SK-N-SH (cell line): ENCODE measurements around the gene TRAM2. TPM values are rescaled to one million over a fixed set of nuclear protein-coding genes. Genes with fewer than 3 reads are reported as not detected.

Source experiments
- CTCF ChIA-PET: fragments of 300-600, 350-600 bp; formaldehyde crosslinking; extraction: SDS; loops from one replicate; lab custom pipeline; 2021; lab: Yijun Ruan, JAX
- POLR2A ChIA-PET: fragments of 350-600 bp; sonication (Branson Sonifier 250); formaldehyde crosslinking; extraction: SDS; loops from one replicate; lab custom pipeline; 2020; ENCODE audit warnings: antibody characterized with exemption, inconsistent platforms; lab: Yijun Ruan, JAX
- DNase-seq: peaks from one replicate; pipeline ENCODE4 v3.0.0; 2012
- H2AFZ ChIP-seq: fragments of 200-600 bp; sonication (generic); 2 replicates; pipeline ENCODE4 v1.8.1; 2016; ENCODE audit warnings: antibody characterized with exemption, mild to moderate bottlenecking, low read depth
- H3F3A ChIP-seq: fragments of 200-600 bp; sonication (generic); replicated peaks from 2 replicates; pipeline ENCODE3; 2016; ENCODE audit warnings: antibody characterized with exemption, mild to moderate bottlenecking; ENCODE audit not compliant: insufficient read depth
- H3K27ac ChIP-seq, 2 experiments: fragments of 200-500 bp in 1 of 2; fragments of 200-600 bp in 1 of 2; sonication (Bioruptor generic) in 1 of 2; sonication (generic), shearing (Covaris generic) in 1 of 2; 2 replicates each; pipeline versions ENCODE4 v1.5.1 to v1.6.1; 2014 to 2016; ENCODE audit warnings: low read depth in 2 of 2, inconsistent platforms in 1 of 2, low read length in 1 of 2, mild to moderate bottlenecking in 1 of 2, mixed read lengths in 1 of 2
- H3K27me3 ChIP-seq: fragments of 200-600 bp; sonication (generic), shearing (Covaris generic); 2 replicates; pipeline ENCODE4 v1.6.1; 2016; ENCODE audit warnings: mixed run types; ENCODE audit not compliant: insufficient read depth
- H3K36me3 ChIP-seq, 2 experiments: fragments of 200-500 bp in 1 of 2; fragments of 200-600 bp in 1 of 2; sonication (Bioruptor generic) in 1 of 2; sonication (generic) in 1 of 2; replicated peaks in 1 of 2; 2 replicates each; pipeline versions ENCODE3 to v1.5.1; 2014 to 2016; ENCODE audit warnings: low read length in 1 of 2, mild to moderate bottlenecking in 1 of 2; ENCODE audit not compliant: insufficient read depth in 2 of 2, control insufficient read depth in 1 of 2
- H3K4me1 ChIP-seq, 2 experiments: fragments of 200-500 bp in 1 of 2; fragments of 200-600 bp in 1 of 2; sonication (Bioruptor generic) in 1 of 2; sonication (generic), shearing (Covaris generic) in 1 of 2; 2 replicates each; pipeline versions ENCODE4 v1.5.1 to v1.6.1; 2014 to 2016; ENCODE audit warnings: low read depth in 1 of 2, low read length in 1 of 2, mixed run types in 1 of 2; ENCODE audit not compliant: insufficient read depth in 2 of 2, control insufficient read depth in 1 of 2
- H3K4me2 ChIP-seq: fragments of 200-600 bp; sonication (generic), shearing (Covaris generic); 2 replicates; pipeline ENCODE4 v1.6.1; 2017; ENCODE audit warnings: mixed run types
- H3K4me3 ChIP-seq, 2 experiments: fragments of 200-500 bp in 1 of 2; fragments of 200-600 bp in 1 of 2; sonication (Bioruptor generic) in 1 of 2; sonication (generic), shearing (Covaris generic) in 1 of 2; 2 replicates each; pipeline versions ENCODE4 v1.5.1 to v1.8.1; 2014 to 2016; ENCODE audit warnings: low read depth in 2 of 2, inconsistent platforms in 1 of 2, low read length in 1 of 2, mild to moderate bottlenecking in 1 of 2, mixed read lengths in 1 of 2, moderate library complexity in 1 of 2
- H3K79me2 ChIP-seq: fragments of 200-600 bp; sonication (generic); 2 replicates; pipeline ENCODE4 v1.8.1; 2017; ENCODE audit warnings: mild to moderate bottlenecking; ENCODE audit not compliant: insufficient read depth
- H3K9ac ChIP-seq: fragments of 200-600 bp; sonication (generic); 2 replicates; pipeline ENCODE4 v1.6.1; 2017; ENCODE audit warnings: mixed run types
- H3K9me2 ChIP-seq: fragments of 200-600 bp; sonication (generic); 2 replicates; pipeline ENCODE4 v1.6.1; 2017; ENCODE audit warnings: mixed run types
- H3K9me3 ChIP-seq: fragments of 200-600 bp; sonication (generic); 2 replicates; pipeline ENCODE4 v1.6.1; 2017; ENCODE audit warnings: mixed run types, mild to moderate bottlenecking, moderate library complexity
- H4K20me1 ChIP-seq: fragments of 200-600 bp; sonication (generic); 2 replicates; pipeline ENCODE4 v1.6.1; 2017; ENCODE audit warnings: mild to moderate bottlenecking, mixed run types; ENCODE audit not compliant: insufficient read depth
- ELF1 ChIP-seq: IDR thresholded peaks from 2 replicates; pipeline ENCODE4 v1.4.0; 2012
- EZH2phosphoT487 ChIP-seq: fragments of 200-600 bp; sonication (generic); IDR thresholded peaks from 2 replicates; pipeline ENCODE4 v1.6.1; 2017; ENCODE audit warnings: low read depth, mixed run types, mild to moderate bottlenecking, antibody characterized with exemption, moderate library complexity, borderline replicate concordance
- FOSL2 ChIP-seq: IDR thresholded peaks from 2 replicates; pipeline ENCODE4 v1.4.0; 2012; ENCODE audit warnings: low read depth, mild to moderate bottlenecking, moderate library complexity, borderline replicate concordance
- FOXJ3 ChIP-seq: sonication (generic); formaldehyde crosslinking; IDR thresholded peaks from 2 replicates; pipeline ENCODE4 v1.5.1; 2020; ENCODE audit warnings: mild to moderate bottlenecking, missing genetic modification reagents
- FOXM1 ChIP-seq: IDR thresholded peaks from 2 replicates; pipeline ENCODE4 v1.4.0; 2012; ENCODE audit warnings: low read depth, mild to moderate bottlenecking
- GATA2 ChIP-seq: sonication (generic); formaldehyde crosslinking; IDR thresholded peaks from 2 replicates; pipeline ENCODE4 v1.5.0; 2020; ENCODE audit warnings: mild to moderate bottlenecking, missing genetic modification reagents
- IRF3 ChIP-seq: fragments of 150-350 bp; IDR thresholded peaks from 2 replicates; pipeline ENCODE4 v1.6.1; 2016; ENCODE audit warnings: mild to moderate bottlenecking, low read depth, low read length
- MAX ChIP-seq: IDR thresholded peaks from 2 replicates; pipeline ENCODE4 v1.4.0; 2012; ENCODE audit warnings: low read depth
- MEF2A ChIP-seq: IDR thresholded peaks from 2 replicates; pipeline ENCODE4 v1.4.0; 2012; ENCODE audit warnings: low read depth, borderline replicate concordance
- MXI1 ChIP-seq: IDR thresholded peaks from 2 replicates; pipeline ENCODE4 v1.6.1; 2012; ENCODE audit warnings: mild to moderate bottlenecking, low read depth, low read length, improper control_type of control experiment
- NFIC ChIP-seq: IDR thresholded peaks from 2 replicates; pipeline ENCODE4 v1.4.0; 2012; ENCODE audit warnings: borderline replicate concordance
- PBX3 ChIP-seq: IDR thresholded peaks from 2 replicates; pipeline ENCODE4; 2012
- POLR2AphosphoS5 ChIP-seq: IDR thresholded peaks from 2 replicates; pipeline ENCODE4 v1.6.1; 2012; ENCODE audit warnings: low read depth, low read length
- RAD21 ChIP-seq: IDR thresholded peaks from 2 replicates; pipeline ENCODE4 v1.6.1; 2012; ENCODE audit warnings: mild to moderate bottlenecking, low read length
- RXRA ChIP-seq: IDR thresholded peaks from 2 replicates; pipeline ENCODE4 v1.4.0; 2012; ENCODE audit warnings: low read depth, mild to moderate bottlenecking, borderline replicate concordance
- SIN3A ChIP-seq: IDR thresholded peaks from 2 replicates; pipeline ENCODE4 v1.6.1; 2012; ENCODE audit warnings: low read depth, mild to moderate bottlenecking, low read length, moderate library complexity, borderline replicate concordance
- SMC3 ChIP-seq: IDR thresholded peaks from 2 replicates; pipeline ENCODE4 v1.6.1; 2012; ENCODE audit warnings: low read depth, low read length, improper control_type of control experiment
- TAF1 ChIP-seq: IDR thresholded peaks from 2 replicates; pipeline ENCODE4 v1.6.1; 2012; ENCODE audit warnings: low read depth, mild to moderate bottlenecking, low read length, moderate library complexity, borderline replicate concordance
- YY1 ChIP-seq: IDR thresholded peaks from 2 replicates; pipeline ENCODE4 v1.4.0; 2012; ENCODE audit warnings: low read depth, mild to moderate bottlenecking
- WGBS: methylation state at CpG from one replicate; pipeline ENCODE4 v1.1.6; 2017; ENCODE audit warnings: low lambda C conversion rate; 5-methylcytosine and 5-hydroxymethylcytosine counted together
- polyA plus RNA-seq, 3 experiments: library from polyadenylated mRNA; depleted of rRNA; stranded (reverse); fragments of >200 nt; gene quantifications; 2 replicates each; pipeline ENCODE4 v1.2.3, GENCODE V29; 2012

Gene TRAM2
- polyA plus RNA-seq, 1 of the 3 experiments (the other 2 are of a cell fraction), result 26.4 TPM

GRCh38 chr6:52493669-52494068 is 83.2 kb downstream of the TRAM2 start:
- 96% methylated on average over 3 of the region's 3 CpGs for WGBS
- no peak overlapping the region for H3K4me3 ChIP-seq
- no peaks in the 10 kb centered on the region for H3K79me2 ChIP-seq
- no peaks in the 10 kb centered on the region for H3K27me3 ChIP-seq
- DNase-seq, result no peak
- no peak overlapping the region for H2AFZ ChIP-seq
- H3K4me1 ChIP-seq, result peaks cover 0 to 6% of the 10 kb centered on the region in 2 experiments; a peak in 1 of 4 replicates
- no peak for TF ChIP-seq FOXJ3 (CRISPR knock-in tag)
- no peak for TF ChIP-seq TAF1
- TF ChIP-seq MEF2A, result no peak
- TF ChIP-seq YY1, result no peak
- no peak for TF ChIP-seq SIN3A
- TF ChIP-seq IRF3, result no peak
- no peak for TF ChIP-seq GATA2 (CRISPR knock-in tag)
- TF ChIP-seq MXI1, result no peak
- TF ChIP-seq ELF1, result no peak
- no peak for TF ChIP-seq PBX3
- TF ChIP-seq MAX, result no peak
- TF ChIP-seq FOSL2, result no peak
- TF ChIP-seq SMC3, result no peak
- no peak for TF ChIP-seq EZH2phosphoT487
- no peak for TF ChIP-seq POLR2AphosphoS5
- TF ChIP-seq RAD21, result no peak
- TF ChIP-seq NFIC, result no peak
- no peak for TF ChIP-seq RXRA
- TF ChIP-seq FOXM1, result no peak
- TF ChIP-seq, all 33 proteins: peak for 0
- peaks cover 19 to 22% of the 10 kb centered on the region in 2 experiments for H3K36me3 ChIP-seq
- ChIA-PET POLR2A (no interaction called here), CTCF (interaction anchor here (0.8 to 1.4 kb wide), 3 partner anchors 77 to 169 kb away, joined by 3 to 5 read pairs (median 3); no protein-coding TSS in a partner anchor)
- H3K9me3 ChIP-seq, result no peaks in the 10 kb centered on the region
- no peak overlapping the region for H3K4me2 ChIP-seq
- no peaks in the 10 kb centered on the region for H3K9me2 ChIP-seq
- no peak overlapping the region for H3K9ac ChIP-seq
- H4K20me1 ChIP-seq, result no peaks in the 10 kb centered on the region
- peaks cover 32% of the 10 kb centered on the region for H3F3A ChIP-seq
- no peak overlapping the region for H3K27ac ChIP-seq
